ENCODE measurements around the gene XCL2. TPM values are rescaled to one million over a fixed set of nuclear protein-coding genes. Genes with fewer than 3 reads are reported as not detected.

XCL2 gene
- total and polyA plus RNA-seq, 2 of the 8 experiments (the other 6 are each of a cell fraction or from before 2014, with no cell fraction given) = not detected

GRCh38 chr1:168591641-168592250 lies 47.9 kb upstream of the XCL2 start:
- H3K4ac ChIP-seq (replicated peaks; ENCODE audit: insufficient read length, low read depth, low read length) = no peak overlapping the region
- H3K18ac ChIP-seq (ENCODE audit: extremely low read depth, low read length) = no peak overlapping the region
- no peaks in the 10 kb centered on the region for H3K4me1 ChIP-seq (replicated peaks in 1 of 4; ENCODE audit: control insufficient read depth in 3 of 4, insufficient read depth in 4 of 4, low read length in 3 of 4)
- H3K56ac ChIP-seq (replicated peaks; ENCODE audit: insufficient read length, low read depth, low read length) = no peak overlapping the region
- H3K23me2 ChIP-seq (ENCODE audit: low read depth, low read length) = no peaks in the 10 kb centered on the region
- H3K9me3 ChIP-seq (ENCODE audit: insufficient read depth in 2 of 2, low read depth in 1 of 2, low read length in 1 of 2) = no peaks in the 10 kb centered on the region
- H2BK20ac ChIP-seq (ENCODE audit: low read length) = no peak overlapping the region
- no peaks in the 10 kb centered on the region for H3K79me2 ChIP-seq (ENCODE audit: control insufficient read depth in 1 of 2, insufficient read depth in 2 of 2, low read length in 2 of 2)
- H4K5ac ChIP-seq (ENCODE audit: insufficient read length, low read depth, low read length) = no peak overlapping the region
- ChIA-PET CTCF (ENCODE audit: partially characterized antibody) (interaction anchor here (2.0 kb wide), 1 partner anchor 138 kb away, joined by 4 read pairs; no protein-coding TSS in a partner anchor), POLR2A (ENCODE audit: partially characterized antibody) (no interaction called here)
- H2BK12ac ChIP-seq (ENCODE audit: low read depth, low read length) = no peak overlapping the region
- no peak for FAIRE-seq
- no peak overlapping the region for H3K4me2 ChIP-seq (ENCODE audit: insufficient read depth in 1 of 2, low read depth in 2 of 2, low read length in 2 of 2)
- H2BK120ac ChIP-seq (replicated peaks; ENCODE audit: low read depth, low read length) = no peak overlapping the region
- no peak overlapping the region for H2BK5ac ChIP-seq (ENCODE audit: low read depth, low read length)
- H3K23ac ChIP-seq (ENCODE audit: insufficient read length) = no peak overlapping the region
- H2AK5ac ChIP-seq (ENCODE audit: low read depth, low read length) = no peak overlapping the region
- no peak overlapping the region for H2BK15ac ChIP-seq (ENCODE audit: low read length)
- H3K79me1 ChIP-seq (ENCODE audit: low read depth, low read length) = no peaks in the 10 kb centered on the region
- H2AFZ ChIP-seq (ENCODE audit: low read length) = no peak overlapping the region
- H3K14ac ChIP-seq (ENCODE audit: insufficient read length) = no peak overlapping the region
- TF ChIP-seq HDAC2 (IDR thresholded peaks at IDR 0.05; ENCODE audit: borderline replicate concordance in 1 of 2, low read depth in 2 of 2, low read length in 2 of 2) = no peak
- no peak for TF ChIP-seq NRF1 (IDR thresholded peaks at IDR 0.05; ENCODE audit: low read depth, low read length)
- TF ChIP-seq PHF8 (conservative IDR thresholded peaks at IDR 0.05; ENCODE audit: low read depth, low read length) = no peak
- no peak for TF ChIP-seq ATF3 (IDR thresholded peaks at IDR 0.05; ENCODE audit: insufficient read depth, low read depth, low read length)
- TF ChIP-seq, protein P1, sequence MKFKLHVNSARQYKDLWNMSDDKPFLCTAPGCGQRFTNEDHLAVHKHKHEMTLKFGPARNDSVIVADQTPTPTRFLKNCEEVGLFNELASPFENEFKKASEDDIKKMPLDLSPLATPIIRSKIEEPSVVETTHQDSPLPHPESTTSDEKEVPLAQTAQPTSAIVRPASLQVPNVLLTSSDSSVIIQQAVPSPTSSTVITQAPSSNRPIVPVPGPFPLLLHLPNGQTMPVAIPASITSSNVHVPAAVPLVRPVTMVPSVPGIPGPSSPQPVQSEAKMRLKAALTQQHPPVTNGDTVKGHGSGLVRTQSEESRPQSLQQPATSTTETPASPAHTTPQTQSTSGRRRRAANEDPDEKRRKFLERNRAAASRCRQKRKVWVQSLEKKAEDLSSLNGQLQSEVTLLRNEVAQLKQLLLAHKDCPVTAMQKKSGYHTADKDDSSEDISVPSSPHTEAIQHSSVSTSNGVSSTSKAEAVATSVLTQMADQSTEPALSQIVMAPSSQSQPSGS (IDR thresholded peaks at IDR 0.05; ENCODE audit: low read length) = no peak
- no peak for TF ChIP-seq EP300 (IDR thresholded peaks at IDR 0.05; ENCODE audit: borderline replicate concordance in 1 of 2, low read depth in 2 of 2, low read length in 2 of 2)
- no peak for TF ChIP-seq CTBP2 (IDR thresholded peaks at IDR 0.05; ENCODE audit: borderline replicate concordance, insufficient read depth, insufficient read length, low read length)
- TF ChIP-seq, protein P2, sequence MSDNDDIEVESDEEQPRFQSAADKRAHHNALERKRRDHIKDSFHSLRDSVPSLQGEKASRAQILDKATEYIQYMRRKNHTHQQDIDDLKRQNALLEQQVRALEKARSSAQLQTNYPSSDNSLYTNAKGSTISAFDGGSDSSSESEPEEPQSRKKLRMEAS (IDR thresholded peaks at IDR 0.05) = no peak
- TF ChIP-seq TEAD4 (IDR thresholded peaks at IDR 0.05; ENCODE audit: low read depth, low read length) = no peak
- H4K8ac ChIP-seq (ENCODE audit: extremely low read depth, insufficient read depth, low read length) = no peak overlapping the region
- no peak overlapping the region for H3K27ac ChIP-seq (ENCODE audit: low read depth, low read length)
- no peak overlapping the region for H3K4me3 ChIP-seq (ENCODE audit: extremely low read depth in 1 of 4, insufficient read depth in 2 of 4, low read depth in 3 of 4, low read length in 4 of 4)
- no peaks in the 10 kb centered on the region for H4K20me1 ChIP-seq (replicated peaks in 1 of 2; ENCODE audit: control insufficient read depth in 1 of 2, insufficient read depth in 2 of 2, low read length in 2 of 2)
- no peak for DNase-seq (ENCODE audit: low read depth in 1 of 2, low spot score in 2 of 2)
- H3K27me3 ChIP-seq (replicated peaks in 1 of 4; ENCODE audit: control insufficient read depth in 3 of 4, extremely low read depth in 1 of 4, insufficient read depth in 3 of 4, low read length in 3 of 4) = no peaks in the 10 kb centered on the region
- no peaks in the 10 kb centered on the region; a peak in 1 of 8 replicates for H3K36me3 ChIP-seq (ENCODE audit: control insufficient read depth in 2 of 4, insufficient read depth in 4 of 4, low read length in 3 of 4)
- H3K9ac ChIP-seq (replicated peaks in 1 of 4; ENCODE audit: extremely low read depth in 1 of 4, low read depth in 3 of 4, low read length in 3 of 4) = no peak overlapping the region
- no peak overlapping the region for H4K91ac ChIP-seq (replicated peaks; ENCODE audit: insufficient read length, low read length)
- 81% methylated on average over 2 of the region's 2 CpGs; no CpG with 5 or more reads in 1 of the 2 experiments for WGBS, 2 experiments (ENCODE audit: extremely low coverage in 1 of 2, insufficient coverage in 1 of 2, insufficient read length in 1 of 2, insufficient replicate concordance in 2 of 2, low coverage in 1 of 2, low lambda C conversion rate in 2 of 2, missing lambda C conversion rate in 1 of 2)
